Dedifferentiated amniotic fluid mesenchymal stem cell (primary cell): ENCODE data around the gene TMEM240.

Source experiments
- DNase-seq: peaks from one replicate; pipeline ENCODE4 v3.0.0-alpha.2; 2016; ENCODE audit errors: extremely low spot score

The TMEM240 gene

GRCh38 chr1:1540090-1540817 lies at the start of gene TMEM240:
TMEM240 (minus strand) TSS chr1:1540624; CDS start chr1:1540346, 278 bp downstream.
- peak; percentile 66 for DNase-seq

GRCh38 chr1:1583347-1584010 lies 43.1 kb upstream of the TMEM240 start:
- no peak for DNase-seq

GRCh38 chr1:1582585-1583346 lies 42.3 kb upstream of the TMEM240 start:
- DNase-seq: no peak

- no peak for DNase-seq
These were observed 38.0 kb upstream of the TMEM240 start for GRCh38 chr1:1578371-1578940.

- no peak for DNase-seq
These were observed 37.1 kb upstream of the TMEM240 start for GRCh38 chr1:1577367-1578011.

- DNase-seq: peak; percentile 88
These were observed 34.5 kb upstream of the TMEM240 start, which contains the start of gene SSU72 for GRCh38 chr1:1574721-1575537. SSU72 (minus strand) TSS chr1:1574863; CDS start chr1:1574557, 306 bp downstream.

GRCh38 chr1:1573843-1574720 lies 33.7 kb upstream of the TMEM240 start:
- peak; percentile 40 for DNase-seq

- no peak for DNase-seq
These were observed 28.9 kb upstream of the TMEM240 start for GRCh38 chr1:1569341-1569740.

GRCh38 chr1:1567891-1568291 lies 27.5 kb upstream of the TMEM240 start:
- DNase-seq: no peak

GRCh38 chr1:1567152-1567875 lies 26.9 kb upstream of the TMEM240 start:
- DNase-seq: no peak

GRCh38 chr1:1565340-1565739 lies 24.9 kb upstream of the TMEM240 start:
- DNase-seq: no peak

GRCh38 chr1:1564268-1564667 lies 23.8 kb upstream of the TMEM240 start:
- DNase-seq: no peak

- DNase-seq: no peak
These were observed 23.3 kb upstream of the TMEM240 start for GRCh38 chr1:1563688-1564087.

- DNase-seq: no peak
These were observed 22.3 kb upstream of the TMEM240 start for GRCh38 chr1:1562556-1563195.

- DNase-seq: no peak
These were observed 21.5 kb upstream of the TMEM240 start for GRCh38 chr1:1561801-1562470.

- DNase-seq: no peak
These were observed 19.8 kb upstream of the TMEM240 start for GRCh38 chr1:1560178-1560577.

GRCh38 chr1:1559066-1559465 lies 18.6 kb upstream of the TMEM240 start:
- no peak for DNase-seq

- no peak for DNase-seq
These were observed 18.2 kb upstream of the TMEM240 start for GRCh38 chr1:1558591-1558990.
